WTC11 (cell line): Measurements from ENCODE around the gene KLRG1. TPM values are rescaled to one million over a fixed set of nuclear protein-coding genes. Genes with fewer than 3 reads are reported as not detected.

Experiments used
- ATAC-seq: fragments of 200-7000 bp; cut with Tn5 transposase; 2 replicates; pipeline ENCODE4 v1.10.0; 2021; ENCODE audit warnings: mild to moderate bottlenecking, moderate library complexity
- CTCF ChIA-PET: fragments of 300-600 bp; sonication (Branson Sonifier 250); formaldehyde crosslinking; loops from one replicate; lab custom pipeline; 2021; ENCODE audit warnings: antibody characterized with exemption; lab: Charles Lee
- POLR2A ChIA-PET: fragments of 350-600 bp; sonication (Branson Sonifier 250); formaldehyde crosslinking; loops from one replicate; lab custom pipeline; 2021; ENCODE audit warnings: antibody characterized with exemption; lab: Charles Lee
- DNase-seq: peaks from one replicate; pipeline ENCODE4 v3.0.0; 2021; ENCODE audit warnings: low spot score
- H3K27ac Mint-ChIP-seq: 2 replicates; pipeline ENCODE4 v1.8.0; 2021; ENCODE audit warnings: mixed read lengths
- H3K27me3 Mint-ChIP-seq: 2 replicates; pipeline ENCODE4 v1.8.0; 2021; ENCODE audit warnings: low read depth, mild to moderate bottlenecking, moderate library complexity, mixed read lengths
- H3K36me3 Mint-ChIP-seq: 2 replicates; pipeline ENCODE4 v1.8.0; 2021; ENCODE audit warnings: mixed read lengths
- H3K4me1 Mint-ChIP-seq: 2 replicates; pipeline ENCODE4 v1.8.0; 2022; ENCODE audit warnings: mixed read lengths
- H3K4me3 Mint-ChIP-seq: 2 replicates; pipeline ENCODE4 v1.8.0; 2021; ENCODE audit warnings: mild to moderate bottlenecking, moderate library complexity, mixed read lengths
- H3K9me3 Mint-ChIP-seq: 2 replicates; pipeline ENCODE4 v1.8.0; 2021; ENCODE audit warnings: mixed read lengths
- CREB1 ChIP-seq: sonication (generic); formaldehyde crosslinking; IDR thresholded peaks from 2 replicates; pipeline ENCODE4 v1.8.0; 2023; ENCODE audit warnings: mild to moderate bottlenecking, missing genetic modification reagents
- EMX1 ChIP-seq: fragments of 250-450 bp; sonication (Bioruptor Pico); IDR thresholded peaks from 2 replicates; pipeline ENCODE4 v1.8.0; 2021; ENCODE audit warnings: mild to moderate bottlenecking
- ESRRA ChIP-seq: sonication (generic); formaldehyde crosslinking; IDR thresholded peaks from 2 replicates; pipeline ENCODE4 v1.8.1; 2022; ENCODE audit warnings: mild to moderate bottlenecking, missing genetic modification reagents, borderline replicate concordance
- FOXJ3 ChIP-seq: sonication (generic); formaldehyde crosslinking; IDR thresholded peaks from 2 replicates; pipeline ENCODE4 v1.9.0; 2021; ENCODE audit warnings: missing genetic modification reagents, mild to moderate bottlenecking, borderline replicate concordance
- GTF2I ChIP-seq: fragments of 250-450 bp; sonication (Bioruptor Pico); conservative IDR thresholded peaks from 2 replicates; pipeline ENCODE4 v1.4.0; 2021; ENCODE audit warnings: mild to moderate bottlenecking
- NR1H2 ChIP-seq: sonication (generic); formaldehyde crosslinking; IDR thresholded peaks from 2 replicates; pipeline ENCODE4 v1.9.0; 2021; ENCODE audit warnings: mild to moderate bottlenecking, moderate library complexity, missing genetic modification reagents
- PRRX2 ChIP-seq: fragments of 250-450 bp; sonication (Bioruptor Pico); IDR thresholded peaks from 2 replicates; pipeline ENCODE4 v1.8.0; 2021; ENCODE audit warnings: mild to moderate bottlenecking
- RELA ChIP-seq: sonication (generic); formaldehyde crosslinking; IDR thresholded peaks from 2 replicates; pipeline ENCODE4 v1.8.1; 2022; ENCODE audit warnings: missing genetic modification reagents, mild to moderate bottlenecking, borderline replicate concordance
- TEAD1 ChIP-seq: sonication (generic); formaldehyde crosslinking; IDR thresholded peaks from 2 replicates; pipeline ENCODE4 v1.8.0; 2022; ENCODE audit warnings: mild to moderate bottlenecking, missing genetic modification reagents
- TP53 ChIP-seq: sonication (generic); formaldehyde crosslinking; IDR thresholded peaks from 2 replicates; pipeline ENCODE4 v1.8.1; 2023; ENCODE audit warnings: mild to moderate bottlenecking, missing genetic modification reagents
- ZBTB21 ChIP-seq: sonication (generic); formaldehyde crosslinking; IDR thresholded peaks from 2 replicates; pipeline ENCODE4 v1.8.1; 2023; ENCODE audit warnings: mild to moderate bottlenecking, missing genetic modification reagents, borderline replicate concordance
- ZNF219 ChIP-seq: sonication (generic); formaldehyde crosslinking; IDR thresholded peaks from 2 replicates; pipeline ENCODE4 v1.8.0; 2023; ENCODE audit warnings: missing genetic modification reagents, mild to moderate bottlenecking, borderline replicate concordance
- ZNF416 ChIP-seq: fragments of 250-450 bp; sonication (Bioruptor Pico); IDR thresholded peaks from 2 replicates; pipeline ENCODE4 v1.9.0; 2021; ENCODE audit warnings: mild to moderate bottlenecking, inconsistent platforms
- total RNA-seq: library from RNA; stranded (reverse); gene quantifications from 3 replicates; pipeline ENCODE4 v1.2.3, GENCODE V29; 2021
- TF ChIP-seq, protein P1 (sequence below): fragments of 250-450 bp; sonication (Bioruptor Pico); conservative IDR thresholded peaks from 2 replicates; pipeline ENCODE4 v1.9.0; 2021; ENCODE audit warnings: mild to moderate bottlenecking
- TF ChIP-seq, protein P2 (sequence below): fragments of 250-450 bp; sonication (Bioruptor Pico); IDR thresholded peaks from 2 replicates; pipeline ENCODE4 v1.9.0; 2021; ENCODE audit warnings: mild to moderate bottlenecking
- TF ChIP-seq, protein P3 (sequence below): sonication (generic); formaldehyde crosslinking; IDR thresholded peaks from 2 replicates; pipeline ENCODE4 v1.8.1; 2023; ENCODE audit warnings: mild to moderate bottlenecking, missing genetic modification reagents
- TF ChIP-seq, protein P4 (sequence below): fragments of 250-450 bp; sonication (Bioruptor Pico); IDR thresholded peaks from 2 replicates; pipeline ENCODE4 v1.8.0; 2021; ENCODE audit warnings: mild to moderate bottlenecking
- TF ChIP-seq, protein P5 (sequence below): sonication (generic); formaldehyde crosslinking; IDR thresholded peaks from 2 replicates; pipeline ENCODE4 v1.8.1; 2023; ENCODE audit warnings: mild to moderate bottlenecking, missing genetic modification reagents, moderate library complexity

The KLRG1 gene
- total RNA-seq, 1 experiment from 2014 or later, result 7.2 TPM

DNA sequence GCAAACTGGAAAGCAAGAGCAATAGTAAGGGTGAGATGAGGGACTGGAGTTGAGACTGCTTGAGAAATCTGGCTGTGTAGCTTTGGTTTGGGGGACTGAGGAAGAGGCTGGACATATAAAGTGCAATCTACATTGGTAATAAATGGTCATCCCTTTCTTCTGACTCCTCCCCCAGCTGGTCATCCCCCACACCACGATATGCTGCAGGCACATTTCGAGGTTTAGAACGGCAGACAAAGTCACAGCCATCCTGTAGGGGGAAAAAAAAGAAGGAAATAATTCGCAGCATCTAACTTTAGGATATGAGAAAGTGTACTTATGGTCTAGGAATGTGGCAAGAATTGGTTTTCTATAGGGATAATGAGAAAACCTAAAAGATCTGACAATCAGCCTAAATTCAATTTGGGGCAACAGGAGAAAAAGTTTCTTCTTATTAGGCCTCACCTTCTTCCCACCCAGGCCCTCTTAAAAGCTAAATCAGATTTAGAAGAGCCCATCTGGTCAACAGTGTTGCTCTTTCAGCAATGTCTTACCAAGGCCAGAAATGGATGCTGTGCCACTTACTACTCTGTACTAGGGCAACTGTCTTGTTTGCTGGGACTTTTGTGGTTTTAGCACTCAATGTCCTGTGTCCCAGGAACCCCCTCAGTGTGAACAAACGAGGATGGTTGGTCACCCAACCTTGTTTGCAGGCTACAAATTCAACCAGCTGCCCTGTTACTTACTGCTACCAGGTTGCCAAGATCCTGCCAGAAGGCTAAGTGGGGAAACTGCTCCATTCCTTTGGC, 47.5 kb upstream of the KLRG1 start:
- no peak for ATAC-seq
- DNase-seq, result no peak
- Mint-ChIP-seq H3K4me3 (no peak overlapping the region), H3K4me1 (peaks cover 6% of the 10 kb centered on the region), H3K27me3 (no peaks in the 10 kb centered on the region), H3K27ac (peak overlapping the region; percentile 44)
- CTCF ChIA-PET, result interaction anchor here (1.0 to 1.3 kb wide), 2 partner anchors 95 to 284 kb away, joined by 3 read pairs; no protein-coding TSS in a partner anchor
- TF ChIP-seq TEAD1 (CRISPR knock-in tag) (no peak), EMX1 (CRISPR knock-in tag) (peak; percentile 84; the same call in 1 of the 2 replicates), PRRX2 (peak; percentile 63; the same call in 1 of the 2 replicates)
- TF ChIP-seq, protein P1, sequence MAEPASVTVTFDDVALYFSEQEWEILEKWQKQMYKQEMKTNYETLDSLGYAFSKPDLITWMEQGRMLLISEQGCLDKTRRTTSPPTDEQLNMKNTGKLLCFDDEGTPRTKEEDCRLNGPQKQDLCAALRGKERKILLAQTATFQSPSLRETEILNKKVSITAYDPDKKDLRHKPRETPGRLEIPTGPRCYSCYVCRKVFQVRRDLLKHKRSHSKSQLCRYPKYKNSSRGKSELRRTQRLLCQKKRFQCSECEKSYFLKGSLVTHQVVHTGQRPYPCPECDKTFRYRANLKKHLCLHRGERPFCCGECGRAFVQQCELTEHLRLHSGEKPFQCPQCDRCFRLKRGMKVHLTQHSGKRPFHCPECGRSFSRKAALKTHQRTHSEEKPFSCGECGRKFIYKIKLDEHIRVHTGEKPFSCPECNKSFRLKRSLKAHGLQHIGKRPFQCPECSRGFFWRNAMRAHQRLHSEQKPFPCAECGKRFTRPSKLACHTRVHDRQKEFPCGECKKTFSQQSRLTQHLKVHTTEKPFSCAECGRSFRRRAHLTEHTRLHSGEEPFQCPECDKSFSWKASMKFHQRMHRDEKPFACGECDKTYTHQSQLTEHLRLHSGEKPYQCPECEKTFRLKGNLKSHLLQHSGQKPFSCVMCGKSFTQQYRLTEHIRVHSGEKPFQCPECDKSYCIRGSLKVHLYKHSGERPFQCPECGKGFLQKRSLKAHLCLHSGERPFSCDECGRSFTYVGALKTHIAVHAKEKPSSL (CRISPR knock-in tag), result peak; percentile 59; the same call in 1 of the 2 replicates
- TF ChIP-seq, protein P2, sequence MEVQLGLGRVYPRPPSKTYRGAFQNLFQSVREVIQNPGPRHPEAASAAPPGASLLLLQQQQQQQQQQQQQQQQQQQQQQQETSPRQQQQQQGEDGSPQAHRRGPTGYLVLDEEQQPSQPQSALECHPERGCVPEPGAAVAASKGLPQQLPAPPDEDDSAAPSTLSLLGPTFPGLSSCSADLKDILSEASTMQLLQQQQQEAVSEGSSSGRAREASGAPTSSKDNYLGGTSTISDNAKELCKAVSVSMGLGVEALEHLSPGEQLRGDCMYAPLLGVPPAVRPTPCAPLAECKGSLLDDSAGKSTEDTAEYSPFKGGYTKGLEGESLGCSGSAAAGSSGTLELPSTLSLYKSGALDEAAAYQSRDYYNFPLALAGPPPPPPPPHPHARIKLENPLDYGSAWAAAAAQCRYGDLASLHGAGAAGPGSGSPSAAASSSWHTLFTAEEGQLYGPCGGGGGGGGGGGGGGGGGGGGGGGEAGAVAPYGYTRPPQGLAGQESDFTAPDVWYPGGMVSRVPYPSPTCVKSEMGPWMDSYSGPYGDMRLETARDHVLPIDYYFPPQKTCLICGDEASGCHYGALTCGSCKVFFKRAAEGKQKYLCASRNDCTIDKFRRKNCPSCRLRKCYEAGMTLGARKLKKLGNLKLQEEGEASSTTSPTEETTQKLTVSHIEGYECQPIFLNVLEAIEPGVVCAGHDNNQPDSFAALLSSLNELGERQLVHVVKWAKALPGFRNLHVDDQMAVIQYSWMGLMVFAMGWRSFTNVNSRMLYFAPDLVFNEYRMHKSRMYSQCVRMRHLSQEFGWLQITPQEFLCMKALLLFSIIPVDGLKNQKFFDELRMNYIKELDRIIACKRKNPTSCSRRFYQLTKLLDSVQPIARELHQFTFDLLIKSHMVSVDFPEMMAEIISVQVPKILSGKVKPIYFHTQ, result peak; percentile 83
- TF ChIP-seq, protein P3, sequence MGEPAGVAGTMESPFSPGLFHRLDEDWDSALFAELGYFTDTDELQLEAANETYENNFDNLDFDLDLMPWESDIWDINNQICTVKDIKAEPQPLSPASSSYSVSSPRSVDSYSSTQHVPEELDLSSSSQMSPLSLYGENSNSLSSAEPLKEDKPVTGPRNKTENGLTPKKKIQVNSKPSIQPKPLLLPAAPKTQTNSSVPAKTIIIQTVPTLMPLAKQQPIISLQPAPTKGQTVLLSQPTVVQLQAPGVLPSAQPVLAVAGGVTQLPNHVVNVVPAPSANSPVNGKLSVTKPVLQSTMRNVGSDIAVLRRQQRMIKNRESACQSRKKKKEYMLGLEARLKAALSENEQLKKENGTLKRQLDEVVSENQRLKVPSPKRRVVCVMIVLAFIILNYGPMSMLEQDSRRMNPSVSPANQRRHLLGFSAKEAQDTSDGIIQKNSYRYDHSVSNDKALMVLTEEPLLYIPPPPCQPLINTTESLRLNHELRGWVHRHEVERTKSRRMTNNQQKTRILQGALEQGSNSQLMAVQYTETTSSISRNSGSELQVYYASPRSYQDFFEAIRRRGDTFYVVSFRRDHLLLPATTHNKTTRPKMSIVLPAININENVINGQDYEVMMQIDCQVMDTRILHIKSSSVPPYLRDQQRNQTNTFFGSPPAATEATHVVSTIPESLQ (CRISPR knock-in tag), result no peak
- TF ChIP-seq, protein P4, sequence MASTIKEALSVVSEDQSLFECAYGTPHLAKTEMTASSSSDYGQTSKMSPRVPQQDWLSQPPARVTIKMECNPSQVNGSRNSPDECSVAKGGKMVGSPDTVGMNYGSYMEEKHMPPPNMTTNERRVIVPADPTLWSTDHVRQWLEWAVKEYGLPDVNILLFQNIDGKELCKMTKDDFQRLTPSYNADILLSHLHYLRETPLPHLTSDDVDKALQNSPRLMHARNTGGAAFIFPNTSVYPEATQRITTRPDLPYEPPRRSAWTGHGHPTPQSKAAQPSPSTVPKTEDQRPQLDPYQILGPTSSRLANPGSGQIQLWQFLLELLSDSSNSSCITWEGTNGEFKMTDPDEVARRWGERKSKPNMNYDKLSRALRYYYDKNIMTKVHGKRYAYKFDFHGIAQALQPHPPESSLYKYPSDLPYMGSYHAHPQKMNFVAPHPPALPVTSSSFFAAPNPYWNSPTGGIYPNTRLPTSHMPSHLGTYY (CRISPR knock-in tag), result 0 out of 2 replicates have a peak, but pooled peaks have one; percentile 38
- TF ChIP-seq, all 79 proteins: peak for 5
- Mint-ChIP-seq H3K36me3 (peaks cover 69% of the 10 kb centered on the region), H3K9me3 (no peaks in the 10 kb centered on the region)
- POLR2A ChIA-PET, result no interaction called here

DNA sequence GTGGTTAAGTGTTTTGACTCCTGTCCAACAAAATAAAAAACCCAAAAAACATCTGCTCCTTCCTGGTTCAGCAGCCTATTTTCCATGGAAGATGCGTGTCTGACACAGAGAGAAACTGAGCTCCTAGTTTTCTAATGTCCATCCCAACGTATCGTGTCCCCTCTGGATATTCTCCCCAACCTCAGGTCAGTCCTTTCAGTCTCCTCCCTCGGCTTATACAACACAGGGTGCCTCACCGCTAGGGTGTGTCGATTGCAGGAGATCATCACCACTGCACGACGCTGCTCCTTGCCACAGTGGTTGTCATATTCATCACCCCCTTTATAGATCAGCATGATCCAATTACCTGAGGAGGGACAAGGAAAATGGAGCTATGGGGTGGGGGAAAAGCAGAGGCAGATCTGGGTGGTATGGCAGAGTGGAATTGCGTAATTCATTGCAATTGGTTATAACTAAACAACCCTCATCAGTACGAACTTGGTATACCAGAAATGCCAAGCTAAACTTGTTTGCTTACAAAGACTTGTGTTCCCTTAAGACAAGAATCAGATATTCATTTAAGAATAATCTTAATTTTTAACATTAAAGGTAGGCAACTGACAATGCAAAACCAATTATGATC, 45.7 kb upstream of the KLRG1 start:
- TF ChIP-seq GTF2I (CRISPR knock-in tag) (no peak), EMX1 (CRISPR knock-in tag) (0 out of 2 replicates have a peak, but pooled peaks have one; percentile 16), NR1H2 (CRISPR knock-in tag) (no peak)
- ATAC-seq, result peak; percentile 8; the same call in 1 of the 2 replicates
- CTCF ChIA-PET, result no interaction called here
- Mint-ChIP-seq H3K4me1 (peaks cover 19% of the 10 kb centered on the region), H3K36me3 (peaks cover 51% of the 10 kb centered on the region), H3K27me3 (no peaks in the 10 kb centered on the region), H3K27ac (peak overlapping the region; percentile 59), H3K9me3 (no peaks in the 10 kb centered on the region), H3K4me3 (no peak overlapping the region)
- POLR2A ChIA-PET, result interaction anchor here (0.7 to 1.2 kb wide), 2 partner anchors 93 to 106 kb away, joined by 4 to 5 read pairs; no protein-coding TSS in a partner anchor
- no peak for DNase-seq

DNA sequence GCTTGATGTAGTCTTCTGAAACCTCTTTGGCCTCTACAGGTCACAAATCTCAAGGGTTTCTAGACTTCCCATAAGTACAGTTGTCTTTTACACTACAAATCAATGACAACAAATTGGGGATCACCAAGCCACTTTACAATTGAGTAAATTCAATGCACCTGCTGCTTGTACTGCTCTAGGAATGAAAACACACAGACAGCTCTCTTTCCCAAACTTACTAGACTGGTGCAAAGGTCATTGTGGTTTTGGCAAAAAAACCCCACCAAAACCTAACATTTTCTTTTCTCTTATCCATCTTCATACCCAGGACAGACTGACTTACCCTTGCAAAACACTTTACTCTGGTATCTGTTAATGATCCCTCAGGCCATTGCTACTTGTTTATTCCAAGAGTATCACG, 42.6 kb upstream of the KLRG1 start:
- H3K36me3 Mint-ChIP-seq, result peaks cover 38% of the 10 kb centered on the region
- TF ChIP-seq TEAD1 (CRISPR knock-in tag) (no peak), TP53 (CRISPR knock-in tag) (no peak), NR1H2 (CRISPR knock-in tag) (no peak), ZNF416 (CRISPR knock-in tag) (no peak), CREB1 (CRISPR knock-in tag) (no peak), FOXJ3 (CRISPR knock-in tag) (no peak), RELA (CRISPR knock-in tag) (no peak), ZNF219 (CRISPR knock-in tag) (no peak), ESRRA (CRISPR knock-in tag) (no peak), ZBTB21 (CRISPR knock-in tag) (no peak)
- TF ChIP-seq, protein P5, sequence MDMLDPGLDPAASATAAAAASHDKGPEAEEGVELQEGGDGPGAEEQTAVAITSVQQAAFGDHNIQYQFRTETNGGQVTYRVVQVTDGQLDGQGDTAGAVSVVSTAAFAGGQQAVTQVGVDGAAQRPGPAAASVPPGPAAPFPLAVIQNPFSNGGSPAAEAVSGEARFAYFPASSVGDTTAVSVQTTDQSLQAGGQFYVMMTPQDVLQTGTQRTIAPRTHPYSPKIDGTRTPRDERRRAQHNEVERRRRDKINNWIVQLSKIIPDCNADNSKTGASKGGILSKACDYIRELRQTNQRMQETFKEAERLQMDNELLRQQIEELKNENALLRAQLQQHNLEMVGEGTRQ (CRISPR knock-in tag), result no peak

More for the DNA sequence above, 42.6 kb upstream of the KLRG1 start:
- no peak for DNase-seq
- H3K4me1 Mint-ChIP-seq, result peaks cover 23% of the 10 kb centered on the region
- no peak for ATAC-seq
- peak overlapping the region; percentile 55 for H3K27ac Mint-ChIP-seq
- ChIA-PET CTCF (interaction anchor here (2.7 kb wide), 1 partner anchor 103 kb away, joined by 13 read pairs; no protein-coding TSS in a partner anchor), POLR2A (interaction anchor here (0.6 kb wide), 1 partner anchor 23 kb away, joined by 3 read pairs; no protein-coding TSS in a partner anchor)
- no peaks in the 10 kb centered on the region for H3K9me3 Mint-ChIP-seq
- H3K27me3 Mint-ChIP-seq, result no peaks in the 10 kb centered on the region
- H3K4me3 Mint-ChIP-seq, result peak overlapping the region; percentile 10; the same call in 1 of the 2 replicates
